ENCODE measurements around the gene NDFIP1.

DNA sequence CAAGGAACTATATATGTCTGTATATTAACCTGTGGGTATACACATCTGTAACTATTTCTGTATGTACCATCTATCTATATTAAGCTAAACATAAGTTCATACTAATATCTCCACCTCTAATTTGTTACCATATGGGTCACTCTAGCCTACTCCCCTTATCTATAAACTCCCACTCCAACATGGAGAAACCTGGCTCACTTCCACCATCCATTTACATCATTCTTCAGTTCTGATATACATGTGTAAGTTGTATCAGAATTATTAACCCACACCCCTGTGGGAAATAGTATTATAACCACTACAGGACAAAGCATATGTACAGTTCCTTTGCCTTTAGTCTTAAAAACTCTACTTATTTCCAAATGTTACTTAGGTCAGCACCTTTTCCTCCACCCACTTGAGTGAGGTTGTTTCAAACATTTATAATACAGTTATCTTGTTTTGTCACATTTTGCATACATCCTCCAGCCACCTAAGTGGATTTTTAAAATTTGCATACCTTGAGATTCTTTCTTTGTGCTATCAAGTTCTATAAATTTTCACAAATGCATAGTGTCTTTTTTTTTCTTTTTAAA, 10.6 kb downstream of the NDFIP1 start:
- TF ChIP-seq, protein P1, sequence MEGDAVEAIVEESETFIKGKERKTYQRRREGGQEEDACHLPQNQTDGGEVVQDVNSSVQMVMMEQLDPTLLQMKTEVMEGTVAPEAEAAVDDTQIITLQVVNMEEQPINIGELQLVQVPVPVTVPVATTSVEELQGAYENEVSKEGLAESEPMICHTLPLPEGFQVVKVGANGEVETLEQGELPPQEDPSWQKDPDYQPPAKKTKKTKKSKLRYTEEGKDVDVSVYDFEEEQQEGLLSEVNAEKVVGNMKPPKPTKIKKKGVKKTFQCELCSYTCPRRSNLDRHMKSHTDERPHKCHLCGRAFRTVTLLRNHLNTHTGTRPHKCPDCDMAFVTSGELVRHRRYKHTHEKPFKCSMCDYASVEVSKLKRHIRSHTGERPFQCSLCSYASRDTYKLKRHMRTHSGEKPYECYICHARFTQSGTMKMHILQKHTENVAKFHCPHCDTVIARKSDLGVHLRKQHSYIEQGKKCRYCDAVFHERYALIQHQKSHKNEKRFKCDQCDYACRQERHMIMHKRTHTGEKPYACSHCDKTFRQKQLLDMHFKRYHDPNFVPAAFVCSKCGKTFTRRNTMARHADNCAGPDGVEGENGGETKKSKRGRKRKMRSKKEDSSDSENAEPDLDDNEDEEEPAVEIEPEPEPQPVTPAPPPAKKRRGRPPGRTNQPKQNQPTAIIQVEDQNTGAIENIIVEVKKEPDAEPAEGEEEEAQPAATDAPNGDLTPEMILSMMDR (IDR thresholded peaks at IDR 0.05) = no peak
- no peak for TF ChIP-seq POLR2A (IDR thresholded peaks at IDR 0.05)

All from right lobe of liver (tissue), 4 donors.